ENCODE measurements around the gene SPAG16. TPM values are rescaled to one million over a fixed set of nuclear protein-coding genes. Genes with fewer than 3 reads are reported as not detected.

Gene SPAG16
- total RNA-seq, 4 donors from 2014 or later: 5.0 to 73.8 (median 21.6) TPM

DNA sequence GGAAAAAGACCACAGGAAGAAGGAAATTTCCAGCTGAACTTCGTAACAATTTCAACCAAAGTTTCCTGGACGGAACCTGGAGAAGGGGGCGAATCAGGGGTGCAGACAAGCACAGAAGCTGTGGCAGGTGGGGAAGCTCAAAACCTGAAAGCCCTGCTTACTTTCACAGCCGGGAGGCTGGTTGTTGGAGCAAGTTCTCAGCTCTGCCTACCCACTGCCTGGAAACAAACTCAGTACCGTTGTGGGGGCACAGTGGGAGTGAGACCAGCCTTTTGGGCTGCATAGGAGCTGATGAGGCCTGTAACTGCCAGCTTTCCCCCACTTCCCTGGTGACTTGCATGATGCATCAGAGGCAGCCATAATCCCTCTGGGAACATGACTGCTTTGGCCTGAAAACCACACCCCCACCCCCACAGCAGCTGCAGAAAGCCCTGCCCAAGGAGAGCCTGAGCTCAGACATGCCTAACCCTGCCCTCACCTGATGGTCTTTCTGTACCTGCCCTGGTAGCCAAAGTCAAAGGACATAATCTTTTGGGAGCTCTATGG is 919.6 kb downstream of the SPAG16 start:
- Histone ChIP-seq H3K4me1 (no peaks in the 10 kb centered on the region), H3K36me3 (no peaks in the 10 kb centered on the region), H3K27me3 (no peaks in the 10 kb centered on the region), H3K27ac (no peak overlapping the region), H3K9me3 (no peaks in the 10 kb centered on the region), H3K4me3 (no peak overlapping the region)
- intact Hi-C loops (cut with DNase I; ENCODE audit: low total_unique reads): no loop called here
- DNase-seq: no peak
- no peak for TF ChIP-seq POLR2A (IDR thresholded peaks at IDR 0.05)
- TF ChIP-seq, protein P1, sequence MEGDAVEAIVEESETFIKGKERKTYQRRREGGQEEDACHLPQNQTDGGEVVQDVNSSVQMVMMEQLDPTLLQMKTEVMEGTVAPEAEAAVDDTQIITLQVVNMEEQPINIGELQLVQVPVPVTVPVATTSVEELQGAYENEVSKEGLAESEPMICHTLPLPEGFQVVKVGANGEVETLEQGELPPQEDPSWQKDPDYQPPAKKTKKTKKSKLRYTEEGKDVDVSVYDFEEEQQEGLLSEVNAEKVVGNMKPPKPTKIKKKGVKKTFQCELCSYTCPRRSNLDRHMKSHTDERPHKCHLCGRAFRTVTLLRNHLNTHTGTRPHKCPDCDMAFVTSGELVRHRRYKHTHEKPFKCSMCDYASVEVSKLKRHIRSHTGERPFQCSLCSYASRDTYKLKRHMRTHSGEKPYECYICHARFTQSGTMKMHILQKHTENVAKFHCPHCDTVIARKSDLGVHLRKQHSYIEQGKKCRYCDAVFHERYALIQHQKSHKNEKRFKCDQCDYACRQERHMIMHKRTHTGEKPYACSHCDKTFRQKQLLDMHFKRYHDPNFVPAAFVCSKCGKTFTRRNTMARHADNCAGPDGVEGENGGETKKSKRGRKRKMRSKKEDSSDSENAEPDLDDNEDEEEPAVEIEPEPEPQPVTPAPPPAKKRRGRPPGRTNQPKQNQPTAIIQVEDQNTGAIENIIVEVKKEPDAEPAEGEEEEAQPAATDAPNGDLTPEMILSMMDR (IDR thresholded peaks at IDR 0.05): no peak

DNA sequence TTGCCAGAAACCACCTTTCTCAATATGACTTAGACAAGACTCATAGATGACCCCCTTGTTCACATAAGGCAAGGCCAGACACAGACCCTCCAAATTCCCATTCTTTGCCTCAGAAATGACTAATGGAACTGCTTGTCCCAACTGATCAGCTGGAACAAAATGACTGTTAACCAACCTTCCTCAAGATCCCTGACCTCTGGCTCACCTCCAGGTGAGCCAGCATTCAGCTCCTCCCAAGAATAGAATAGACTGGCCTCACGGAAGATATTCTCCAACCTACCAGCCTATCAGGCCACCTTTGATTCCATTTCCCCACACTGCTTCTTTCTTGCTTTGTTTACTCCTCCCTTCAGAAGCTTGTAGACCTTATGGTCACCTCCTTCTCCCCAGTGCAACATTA is 930.8 kb downstream of the SPAG16 start:
- TF ChIP-seq POLR2A (IDR thresholded peaks at IDR 0.05): no peak
- TF ChIP-seq, protein P1 (IDR thresholded peaks at IDR 0.05): no peak
- H3K27ac ChIP-seq: no peak overlapping the region

DNA sequence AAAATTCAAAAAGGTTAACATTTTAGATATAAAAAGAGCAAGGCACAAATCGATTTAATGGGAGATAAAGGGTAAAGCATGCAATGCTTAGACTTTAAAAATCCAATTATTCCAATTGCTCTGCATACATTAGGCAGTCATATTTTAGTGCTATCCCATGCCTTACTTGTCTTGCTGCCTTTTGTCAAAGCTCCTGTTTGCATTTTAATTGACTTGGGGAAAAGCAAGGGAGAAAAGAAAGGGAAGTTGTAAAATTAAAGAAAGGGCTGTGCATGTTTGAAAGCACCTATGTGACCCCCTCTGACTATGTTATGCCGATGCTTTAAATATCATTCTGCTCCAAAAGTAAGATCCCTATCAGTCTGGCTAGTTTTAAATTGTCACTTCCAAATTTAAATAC is 932.9 kb downstream of the SPAG16 start:
- Histone ChIP-seq H3K36me3 (no peaks in the 10 kb centered on the region), H3K27me3 (no peaks in the 10 kb centered on the region), H3K4me3 (no peak overlapping the region), H3K4me1 (no peaks in the 10 kb centered on the region), H3K9me3 (no peaks in the 10 kb centered on the region), H3K27ac (no peak overlapping the region)
- TF ChIP-seq, protein P1 (IDR thresholded peaks at IDR 0.05): no peak
- TF ChIP-seq POLR2A (IDR thresholded peaks at IDR 0.05): no peak
- no peak for DNase-seq
- intact Hi-C loops (cut with DNase I; ENCODE audit: low total_unique reads): no loop called here

More for the DNA sequence above, 930.8 kb downstream of the SPAG16 start:
- Histone ChIP-seq H3K4me3 (no peak overlapping the region), H3K9me3 (no peaks in the 10 kb centered on the region), H3K36me3 (no peaks in the 10 kb centered on the region), H3K4me1 (no peaks in the 10 kb centered on the region), H3K27me3 (no peaks in the 10 kb centered on the region)
- DNase-seq: no peak
- intact Hi-C loops (cut with DNase I; ENCODE audit: low total_unique reads): no loop called here

DNA sequence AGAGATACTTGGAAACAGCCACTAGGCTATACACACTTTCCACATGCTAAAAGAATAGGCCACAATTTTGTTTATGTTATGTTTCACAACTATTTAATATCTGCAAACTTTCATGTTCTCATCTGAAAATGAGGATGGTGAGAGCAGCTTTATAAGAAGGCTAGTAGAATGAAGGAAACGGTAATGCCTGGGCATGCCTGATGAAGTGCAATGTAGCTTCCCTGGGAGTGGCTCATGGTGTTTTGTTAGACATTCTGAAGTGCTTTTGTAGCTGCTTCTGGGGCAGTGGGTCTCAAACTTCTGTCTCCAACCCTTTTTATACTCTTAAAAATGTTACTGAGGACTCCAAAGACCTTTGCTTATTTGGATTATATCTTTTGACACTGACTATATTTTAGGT is 933.3 kb downstream of the SPAG16 start:
- no peaks in the 10 kb centered on the region for H3K27me3 ChIP-seq
- H3K4me3 ChIP-seq: no peak overlapping the region
- H3K27ac ChIP-seq: no peak overlapping the region
- no peak for DNase-seq
- H3K36me3 ChIP-seq: no peaks in the 10 kb centered on the region
- intact Hi-C loops (cut with DNase I; ENCODE audit: low total_unique reads): no loop called here
- H3K9me3 ChIP-seq: no peaks in the 10 kb centered on the region
- TF ChIP-seq POLR2A (IDR thresholded peaks at IDR 0.05): no peak
- TF ChIP-seq, protein P1 (IDR thresholded peaks at IDR 0.05): no peak
- no peaks in the 10 kb centered on the region for H3K4me1 ChIP-seq

DNA sequence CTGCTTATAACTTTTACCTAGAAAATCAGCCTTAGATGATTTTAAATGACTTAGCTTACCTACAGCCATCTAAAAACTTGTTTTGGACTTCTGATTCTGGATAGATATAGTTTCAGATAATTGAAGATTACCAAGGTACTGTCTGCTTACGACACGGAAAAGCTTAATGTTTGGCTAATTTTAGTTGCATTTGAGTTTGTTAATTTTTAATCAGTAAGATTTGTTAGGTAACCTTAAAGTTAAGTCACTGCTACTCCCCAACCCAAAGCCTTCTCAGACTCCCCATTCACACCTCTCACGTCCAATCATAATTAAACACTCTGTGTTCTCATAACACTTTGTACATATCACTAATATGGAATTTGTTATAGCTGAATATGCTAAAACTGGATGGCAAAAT is 936.0 kb downstream of the SPAG16 start:
- H3K4me1 ChIP-seq: no peaks in the 10 kb centered on the region
- H3K9me3 ChIP-seq: no peaks in the 10 kb centered on the region
- intact Hi-C loops (cut with DNase I; ENCODE audit: low total_unique reads): no loop called here
- TF ChIP-seq, protein P1 (IDR thresholded peaks at IDR 0.05): no peak
- TF ChIP-seq POLR2A (IDR thresholded peaks at IDR 0.05): no peak
- H3K4me3 ChIP-seq: no peak overlapping the region
- no peaks in the 10 kb centered on the region for H3K27me3 ChIP-seq
- H3K36me3 ChIP-seq: no peaks in the 10 kb centered on the region
- no peak overlapping the region for H3K27ac ChIP-seq
- no peak for DNase-seq
